IMR-90 (cell line): Measurements from ENCODE around the gene MRC2. TPM values are rescaled to one million over a fixed set of nuclear protein-coding genes. Genes with fewer than 3 reads are reported as not detected.

Experiments used
- ATAC-seq: fragments of 200-7000 bp; cut with Tn5 transposase; 2 replicates; pipeline ENCODE4 v1.9.1; 2020; ENCODE audit warnings: low read depth, mild to moderate bottlenecking, moderate library complexity
- BruUV-seq: library from RNA; stranded (reverse); fragments of 400-500 nt; replicated peaks from 2 replicates; lab custom pipeline; 2021; lab: Mats Ljungman, UMichigan
- CTCF ChIA-PET: fragments of 300-600 bp; formaldehyde crosslinking; extraction: SDS; loops from one replicate; lab custom pipeline; 2021; ENCODE audit warnings: antibody characterized with exemption; lab: Yijun Ruan, JAX
- POLR2A ChIA-PET: fragments of 300-600 bp; sonication (Branson Sonifier 250); formaldehyde crosslinking; loops from one replicate; lab custom pipeline; 2022; ENCODE audit warnings: antibody characterized with exemption; ENCODE audit not compliant: unreplicated experiment; lab: Charles Lee
- DNase-seq: peaks from one replicate; pipeline ENCODE4 v3.0.0; 2013
- H2AFZ ChIP-seq: replicated peaks from 2 replicates; pipeline ENCODE3; 2013; ENCODE audit warnings: low read length, mild to moderate bottlenecking; ENCODE audit not compliant: poor library complexity
- H2AK5ac ChIP-seq: 2 replicates; pipeline ENCODE4 v1.6.1; 2013; ENCODE audit warnings: low read depth, low read length, inconsistent platforms
- H2AK9ac ChIP-seq: replicated peaks from 2 replicates; pipeline ENCODE3; 2013; ENCODE audit warnings: mild to moderate bottlenecking, low read depth, low read length, moderate library complexity; ENCODE audit not compliant: poor library complexity
- H2BK120ac ChIP-seq: 2 replicates; pipeline ENCODE4 v1.6.1; 2013; ENCODE audit warnings: low read depth, low read length, inconsistent platforms
- H2BK15ac ChIP-seq: 3 replicates; pipeline ENCODE4 v1.6.1; 2013; ENCODE audit warnings: low read depth, low read length, inconsistent platforms
- H2BK20ac ChIP-seq: 2 replicates; pipeline ENCODE4 v1.6.1; 2013; ENCODE audit warnings: low read depth, mild to moderate bottlenecking, inconsistent platforms, low read length, moderate library complexity
- H2BK5ac ChIP-seq: 2 replicates; pipeline ENCODE4 v1.6.1; 2013; ENCODE audit warnings: mild to moderate bottlenecking, low read depth, low read length, inconsistent platforms; ENCODE audit not compliant: poor library complexity, severe bottlenecking
- H3K14ac ChIP-seq: replicated peaks from 2 replicates; pipeline ENCODE4 v1.6.1; 2013; ENCODE audit warnings: low read depth, low read length, inconsistent platforms
- H3K18ac ChIP-seq: 2 replicates; pipeline ENCODE4 v1.6.1; 2013; ENCODE audit warnings: low read depth, low read length, control low read depth
- H3K23ac ChIP-seq: 2 replicates; pipeline ENCODE4 v1.6.1; 2013; ENCODE audit warnings: low read depth, low read length, inconsistent platforms
- H3K27ac ChIP-seq: 2 replicates; pipeline ENCODE4 v1.5.1; 2013; ENCODE audit warnings: mild to moderate bottlenecking, control low read depth, low read length; ENCODE audit not compliant: insufficient read depth
- H3K27me3 ChIP-seq: 2 replicates; pipeline ENCODE4 v1.6.1; 2013; ENCODE audit warnings: low read length; ENCODE audit not compliant: control insufficient read depth, insufficient read depth
- H3K36me3 ChIP-seq: 2 replicates; pipeline ENCODE4 v1.6.1; 2013; ENCODE audit warnings: low read length, mixed read lengths; ENCODE audit not compliant: control insufficient read depth, insufficient read depth
- H3K4ac ChIP-seq: 2 replicates; pipeline ENCODE4 v1.6.1; 2013; ENCODE audit warnings: low read depth, low read length, inconsistent platforms
- H3K4me1 ChIP-seq: 2 replicates; pipeline ENCODE4 v1.6.1; 2013; ENCODE audit warnings: low read length, mixed read lengths; ENCODE audit not compliant: control insufficient read depth, insufficient read depth
- H3K4me2 ChIP-seq: 2 replicates; pipeline ENCODE4 v1.6.1; 2013; ENCODE audit warnings: low read depth, mild to moderate bottlenecking, control low read depth, low read length, moderate library complexity
- H3K4me3 ChIP-seq: 2 replicates; pipeline ENCODE4 v1.5.1; 2013; ENCODE audit warnings: low read depth, mild to moderate bottlenecking, control low read depth, low read length, moderate library complexity; ENCODE audit not compliant: insufficient read depth
- H3K56ac ChIP-seq: 2 replicates; pipeline ENCODE4 v1.6.1; 2013; ENCODE audit warnings: low read length, inconsistent platforms; ENCODE audit not compliant: insufficient read depth; ENCODE audit errors: extremely low read depth
- H3K79me1 ChIP-seq, 2 experiments: 2 replicates each; pipeline ENCODE4 v1.6.1; 2013; ENCODE audit warnings: low read length in 2 of 2, inconsistent platforms in 1 of 2, low read depth in 1 of 2
- H3K9ac ChIP-seq: 2 replicates; pipeline ENCODE4 v1.6.1; 2013; ENCODE audit warnings: low read depth, low read length, control low read depth
- H3K9me1 ChIP-seq: 2 replicates; pipeline ENCODE4 v1.6.1; 2013; ENCODE audit warnings: low read length, inconsistent platforms; ENCODE audit not compliant: insufficient read depth
- H3K9me3 ChIP-seq: 2 replicates; pipeline ENCODE4 v1.6.1; 2013; ENCODE audit warnings: low read length; ENCODE audit not compliant: control insufficient read depth, insufficient read depth
- H4K20me1 ChIP-seq: 2 replicates; pipeline ENCODE4 v1.6.1; 2013; ENCODE audit warnings: low read length, inconsistent platforms; ENCODE audit not compliant: insufficient read depth
- H4K5ac ChIP-seq: 2 replicates; pipeline ENCODE4 v1.6.1; 2013; ENCODE audit warnings: mild to moderate bottlenecking, low read depth, low read length, control low read depth
- H4K8ac ChIP-seq, 2 experiments: 2 replicates each; pipeline ENCODE4 v1.6.1; 2013; ENCODE audit warnings: low read depth in 2 of 2, low read length in 2 of 2, control low read depth in 1 of 2, inconsistent platforms in 1 of 2
- H4K91ac ChIP-seq: 2 replicates; pipeline ENCODE4 v1.6.1; 2013; ENCODE audit warnings: low read depth, low read length, inconsistent platforms; ENCODE audit not compliant: insufficient read depth
- BHLHE40 ChIP-seq: fragments of 150-350 bp; IDR thresholded peaks from 2 replicates; pipeline ENCODE4 v1.6.1; 2016; ENCODE audit warnings: mild to moderate bottlenecking, low read depth, low read length
- CHD1 ChIP-seq: IDR thresholded peaks from 2 replicates; pipeline ENCODE4 v1.6.1; 2012; ENCODE audit warnings: low read depth, low read length, improper control_type of control experiment
- CTCF ChIP-seq: conservative IDR thresholded peaks from 2 replicates; pipeline ENCODE4 v1.5.1; 2012; ENCODE audit warnings: mild to moderate bottlenecking, low read depth, low read length, improper control_type of control experiment
- FOS ChIP-seq: fragments of 150-350 bp; IDR thresholded peaks from 2 replicates; pipeline ENCODE4 v1.6.1; 2016; ENCODE audit warnings: low read depth, low read length
- MAFK ChIP-seq: IDR thresholded peaks from 2 replicates; pipeline ENCODE4 v1.6.1; 2012; ENCODE audit warnings: low read depth, low read length, improper control_type of control experiment
- MAZ ChIP-seq: IDR thresholded peaks from 2 replicates; pipeline ENCODE4 v1.6.1; 2012; ENCODE audit warnings: low read depth, mild to moderate bottlenecking, low read length, improper control_type of control experiment, moderate library complexity, borderline replicate concordance
- NFE2L2 ChIP-seq: fragments of 150-350 bp; IDR thresholded peaks from 2 replicates; pipeline ENCODE4 v1.6.1; 2016; ENCODE audit warnings: low read depth, mild to moderate bottlenecking, low read length
- POLR2A ChIP-seq: IDR thresholded peaks from 2 replicates; pipeline ENCODE4 v1.6.1; 2012; ENCODE audit warnings: mild to moderate bottlenecking, low read depth, low read length
- RAD21 ChIP-seq: IDR thresholded peaks from 2 replicates; pipeline ENCODE4 v1.6.1; 2012; ENCODE audit warnings: low read length, improper control_type of control experiment
- RCOR1 ChIP-seq: IDR thresholded peaks from 2 replicates; pipeline ENCODE4 v1.6.1; 2012; ENCODE audit warnings: mild to moderate bottlenecking, low read length, improper control_type of control experiment; ENCODE audit not compliant: insufficient replicate concordance
- RFX5 ChIP-seq: IDR thresholded peaks from 2 replicates; pipeline ENCODE4 v1.8.0; 2012; ENCODE audit warnings: low read depth, mild to moderate bottlenecking, low read length, moderate library complexity
- SMC3 ChIP-seq: fragments of 150-350 bp; IDR thresholded peaks from 2 replicates; pipeline ENCODE4 v1.6.1; 2016; ENCODE audit warnings: low read depth, mild to moderate bottlenecking, antibody characterized with exemption, low read length, moderate library complexity
- USF2 ChIP-seq: fragments of 150-350 bp; IDR thresholded peaks from 2 replicates; pipeline ENCODE4 v1.6.1; 2017; ENCODE audit warnings: mild to moderate bottlenecking, antibody characterized with exemption, low read length, low read depth
- WGBS, 2 experiments: methylation state at CpG; one replicate each; pipeline versions ENCODE4 v1.1.5 to v1.1.7; 2013; ENCODE audit warnings: missing lambda C conversion rate in 2 of 2; ENCODE audit not compliant: insufficient read length in 1 of 2; ENCODE audit errors: extremely low coverage in 2 of 2; 5-methylcytosine and 5-hydroxymethylcytosine counted together
- dilution Hi-C: fragments of 300-500 bp; cut with HindIII; formaldehyde crosslinking; loops from one replicate; pipeline ENCODE4 v1.14.3; 2018; ENCODE audit warnings: low sequenced_read_pairs; ENCODE audit not compliant: unreplicated experiment
- in situ Hi-C: fragments of 300-500 bp; cut with MboI; formaldehyde crosslinking; loops from 3 replicates; pipeline ENCODE4 v1.14.3; 2019; ENCODE audit warnings: low sequenced_read_pairs, inconsistent platforms, mixed read lengths
- intact Hi-C: fragments of 100-400 bp; cut with micrococcal nuclease; formaldehyde crosslinking; loops from 2 replicates; pipeline ENCODE4 v1.10.0; 2022
- polyA plus RNA-seq, 3 experiments: library from polyadenylated mRNA; depleted of rRNA; stranded (reverse); fragments of >200 nt; gene quantifications; 2 replicates each; pipeline ENCODE4 v1.2.3, GENCODE V29; 2012; ENCODE audit warnings: low replicate concordance in 1 of 3
- total RNA-seq: library from RNA; depleted of rRNA; stranded (reverse); fragments of >200 nt; gene quantifications from 2 replicates; pipeline ENCODE4 v1.2.3, GENCODE V29; 2012
- TF ChIP-seq, protein P1 (sequence below): fragments of 150-350 bp; IDR thresholded peaks from 2 replicates; pipeline ENCODE4 v1.6.1; 2016; ENCODE audit warnings: low read depth, mild to moderate bottlenecking, low read length, moderate library complexity, borderline replicate concordance

MRC2 gene
- total and polyA plus RNA-seq, 2 of the 4 experiments (the other 2 are of a cell fraction), result 39.3 to 137 TPM

DNA sequence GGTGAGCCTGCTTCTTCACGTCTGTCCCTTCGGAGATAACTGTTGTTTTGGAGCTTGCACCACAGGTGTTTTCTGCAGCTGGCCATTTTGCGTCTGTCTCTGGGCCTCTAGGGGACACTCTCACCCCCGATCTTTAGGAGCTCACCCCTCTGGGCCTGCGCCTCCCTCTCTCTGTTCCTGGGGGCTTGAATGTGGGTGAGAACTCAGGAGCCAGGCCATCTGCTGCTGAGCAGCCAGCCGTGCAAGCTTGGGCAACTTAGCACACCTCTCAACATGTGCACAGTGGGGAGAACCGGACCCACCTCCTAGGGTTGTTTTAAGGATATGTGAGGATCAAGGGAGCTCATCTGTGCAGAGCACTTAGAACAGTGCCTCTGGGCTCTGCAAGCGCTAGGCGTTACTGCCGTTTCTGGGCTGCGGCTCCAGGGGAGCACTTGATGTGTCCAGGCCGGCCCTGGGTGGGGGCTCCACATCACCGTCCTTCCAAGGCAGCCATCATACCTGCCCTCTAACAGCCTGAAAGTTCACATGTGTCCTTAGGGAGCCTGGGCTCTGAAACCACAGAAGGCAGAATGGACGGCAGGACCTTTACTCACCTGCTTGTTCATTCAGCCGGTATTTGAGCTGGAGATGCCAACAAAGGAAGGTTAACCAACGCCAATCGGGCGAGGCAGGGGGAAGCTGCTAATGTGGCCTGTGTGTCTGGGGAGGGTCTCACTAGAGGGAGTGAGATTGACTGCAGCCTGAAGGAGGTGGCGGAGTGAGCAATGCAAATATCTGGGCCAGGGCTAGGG is 66.3 kb downstream of the MRC2 start:
- Histone ChIP-seq H3K4me2 (no peak overlapping the region), H3K56ac (no peak overlapping the region), H2BK15ac (no peak overlapping the region), H3K79me1 (peaks cover 0 to 9% of the 10 kb centered on the region in 2 experiments; a peak in 1 of 4 replicates), H3K4me3 (no peak overlapping the region), H2BK5ac (no peak overlapping the region), H3K9me1 (peaks cover 12% of the 10 kb centered on the region; the same call in 1 of the 2 replicates), H2AK5ac (peak overlapping the region; percentile 4; the same call in 1 of the 2 replicates), H2BK120ac (no peak overlapping the region), H4K91ac (no peak overlapping the region), H3K36me3 (peaks cover 38% of the 10 kb centered on the region), H3K9ac (no peak overlapping the region), H2BK20ac (no peak overlapping the region), H3K4me1 (peaks cover 3% of the 10 kb centered on the region; the same call in 1 of the 2 replicates), H3K23ac (peak overlapping the region; percentile 33; the same call in 1 of the 2 replicates), H2AFZ (peak overlapping the region; percentile 41), H4K5ac (no peak overlapping the region), H3K18ac (no peak overlapping the region), H3K27ac (no peak overlapping the region), H4K8ac (no peak overlapping the region), H3K4ac (peak overlapping the region; percentile 16; the same call in 1 of the 2 replicates), H4K20me1 (0 out of 2 replicates have a peak, but pooled peaks cover 4% of the 10 kb centered on the region), H3K9me3 (no peaks in the 10 kb centered on the region), H3K27me3 (no peaks in the 10 kb centered on the region), H3K14ac (no peak overlapping the region), H2AK9ac (no peak overlapping the region)
- intact Hi-C loops (no loop called here), in situ Hi-C loops (loop anchor here (10.0 kb wide), 1 partner anchor 701 kb away; no protein-coding TSS in a partner anchor), dilution Hi-C loops (no loop called here)
- CTCF ChIA-PET, result no interaction called here
- POLR2A ChIA-PET, result no interaction called here
- no TSS peak for BruUV-seq
- 81% methylated on average over 6 of the region's 19 CpGs; no CpG with 5 or more reads in 1 of the 2 experiments for WGBS, 2 experiments
- DNase-seq (no peak), ATAC-seq (no peak)
- TF ChIP-seq BHLHE40, result no peak
- no peak for TF ChIP-seq RFX5
- no peak for TF ChIP-seq USF2
- no peak for TF ChIP-seq MAFK
- no peak for TF ChIP-seq MAZ
- no peak for TF ChIP-seq NFE2L2
- no peak for TF ChIP-seq POLR2A
- no peak for TF ChIP-seq SMC3
- TF ChIP-seq, protein P1, sequence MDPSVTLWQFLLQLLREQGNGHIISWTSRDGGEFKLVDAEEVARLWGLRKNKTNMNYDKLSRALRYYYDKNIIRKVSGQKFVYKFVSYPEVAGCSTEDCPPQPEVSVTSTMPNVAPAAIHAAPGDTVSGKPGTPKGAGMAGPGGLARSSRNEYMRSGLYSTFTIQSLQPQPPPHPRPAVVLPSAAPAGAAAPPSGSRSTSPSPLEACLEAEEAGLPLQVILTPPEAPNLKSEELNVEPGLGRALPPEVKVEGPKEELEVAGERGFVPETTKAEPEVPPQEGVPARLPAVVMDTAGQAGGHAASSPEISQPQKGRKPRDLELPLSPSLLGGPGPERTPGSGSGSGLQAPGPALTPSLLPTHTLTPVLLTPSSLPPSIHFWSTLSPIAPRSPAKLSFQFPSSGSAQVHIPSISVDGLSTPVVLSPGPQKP, result no peak
- TF ChIP-seq RAD21, result no peak
- TF ChIP-seq RCOR1, result no peak
- TF ChIP-seq FOS, result no peak
- no peak for TF ChIP-seq CTCF
- no peak for TF ChIP-seq CHD1
